GM21390 (cell line): ENCODE data around the gene SUCLG2.
A peak's percentile ranks its signal among the peaks of the same experiment; 100 is the strongest.

Source experiments
- ATAC-seq: cut with Tn5 transposase; IDR thresholded peaks from one replicate; pipeline ENCODE4 v1.9.1; 2021; ENCODE audit not compliant: unreplicated experiment

Gene SUCLG2

DNA sequence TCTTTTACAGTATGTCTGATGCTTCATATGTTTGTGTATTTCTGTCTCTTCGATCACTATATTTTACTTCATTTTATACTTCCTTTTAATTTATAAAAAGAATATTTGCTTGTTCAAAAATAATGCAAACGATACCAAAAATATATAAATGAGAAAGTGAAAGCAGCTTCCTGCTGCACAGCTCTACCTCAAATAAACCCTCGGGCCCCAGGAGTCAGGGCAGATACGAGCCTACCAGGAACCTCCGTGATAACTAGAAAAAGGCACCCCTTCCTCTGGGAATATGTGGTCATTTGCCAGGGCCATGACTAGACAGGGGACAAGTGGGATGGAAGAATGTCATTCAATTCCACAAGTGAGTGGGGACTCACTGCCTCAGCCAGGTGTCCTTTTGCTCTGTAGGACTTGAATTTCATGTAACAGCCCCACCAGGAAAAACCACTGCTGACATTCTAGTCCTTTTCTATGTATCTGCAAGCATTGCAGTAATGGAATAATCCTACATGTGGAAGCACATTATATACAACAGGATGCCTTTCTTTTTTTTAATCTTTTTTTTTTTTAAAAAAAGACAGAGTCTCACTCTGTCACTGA, 133.3 kb downstream of the SUCLG2 start:
- ATAC-seq, result peak; percentile 68

DNA sequence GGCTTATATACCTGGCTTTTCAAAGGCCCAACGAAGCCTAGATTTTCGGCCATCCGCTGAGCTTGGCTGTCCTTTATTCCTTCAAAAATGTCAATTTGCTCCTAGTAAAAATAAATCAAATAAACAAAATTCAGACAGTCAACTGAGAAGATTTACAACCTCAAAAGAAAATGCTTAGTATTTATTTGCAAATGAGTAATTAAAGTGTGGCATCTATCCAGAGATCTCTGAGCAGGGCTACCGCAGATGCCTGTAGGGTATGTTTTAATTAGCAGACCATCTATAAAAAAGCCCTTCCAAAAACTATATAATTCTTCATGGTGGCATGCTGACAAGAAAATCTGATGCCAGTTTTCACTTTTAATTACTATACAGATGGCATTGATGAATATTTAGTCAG, 136.2 kb downstream of the SUCLG2 start:
- no peak for ATAC-seq

DNA sequence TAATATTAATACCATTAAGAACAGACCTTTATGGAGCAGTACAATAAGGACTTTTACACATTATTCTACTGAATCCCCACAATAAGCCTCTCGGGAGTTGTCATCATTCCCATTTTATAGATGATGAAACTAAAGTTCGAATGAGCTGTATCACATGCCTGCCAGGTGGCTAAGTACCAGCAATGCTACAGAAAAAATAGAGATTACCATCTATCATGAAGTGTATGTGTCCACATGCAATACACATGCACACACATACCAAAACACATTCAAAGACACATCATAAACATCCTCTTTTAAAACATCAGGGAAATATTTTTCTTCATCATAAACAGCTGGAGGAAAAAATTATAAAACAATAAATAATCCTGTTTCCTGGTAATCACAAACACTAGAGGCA, 136.6 kb downstream of the SUCLG2 start:
- ATAC-seq, result no peak

DNA sequence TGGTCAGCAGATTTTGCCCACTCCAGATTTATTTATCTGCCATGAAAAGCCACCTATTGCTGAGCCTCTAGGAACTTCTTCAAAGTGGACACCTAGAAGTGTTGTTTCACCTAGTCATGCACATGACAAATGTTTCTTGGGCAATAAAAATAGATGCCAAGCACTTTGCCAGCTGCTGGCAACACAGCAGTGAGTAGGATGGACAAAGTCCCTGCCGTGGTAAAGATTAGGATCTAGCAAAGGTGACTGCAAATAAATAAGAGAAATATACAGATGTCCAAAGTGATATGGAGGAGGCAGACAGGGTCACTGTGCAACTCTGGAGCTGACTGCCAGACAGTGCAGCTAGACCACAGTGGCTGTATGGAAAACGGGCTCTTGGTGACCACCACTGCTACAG, 137.9 kb downstream of the SUCLG2 start:
- ATAC-seq, result no peak

DNA sequence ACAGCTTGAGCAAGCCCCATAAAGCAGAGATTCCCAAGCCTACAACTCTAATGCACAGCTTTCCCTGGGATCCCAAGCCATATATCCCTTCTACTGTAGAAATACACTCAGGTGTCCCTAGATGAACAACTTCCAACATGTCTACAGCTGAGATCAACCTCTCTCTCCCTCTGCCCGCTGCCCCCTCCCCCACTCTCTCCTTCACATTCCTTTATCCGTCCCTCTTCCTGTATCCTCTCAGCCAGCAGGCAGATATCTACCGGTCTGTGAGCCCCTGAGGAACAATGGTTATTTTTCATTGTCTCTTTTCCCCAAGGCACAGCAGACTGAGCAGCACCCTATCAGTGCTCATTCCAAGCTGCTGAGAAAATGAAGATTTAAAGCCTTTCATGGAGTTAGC, 138.6 kb downstream of the SUCLG2 start:
- no peak for ATAC-seq

DNA sequence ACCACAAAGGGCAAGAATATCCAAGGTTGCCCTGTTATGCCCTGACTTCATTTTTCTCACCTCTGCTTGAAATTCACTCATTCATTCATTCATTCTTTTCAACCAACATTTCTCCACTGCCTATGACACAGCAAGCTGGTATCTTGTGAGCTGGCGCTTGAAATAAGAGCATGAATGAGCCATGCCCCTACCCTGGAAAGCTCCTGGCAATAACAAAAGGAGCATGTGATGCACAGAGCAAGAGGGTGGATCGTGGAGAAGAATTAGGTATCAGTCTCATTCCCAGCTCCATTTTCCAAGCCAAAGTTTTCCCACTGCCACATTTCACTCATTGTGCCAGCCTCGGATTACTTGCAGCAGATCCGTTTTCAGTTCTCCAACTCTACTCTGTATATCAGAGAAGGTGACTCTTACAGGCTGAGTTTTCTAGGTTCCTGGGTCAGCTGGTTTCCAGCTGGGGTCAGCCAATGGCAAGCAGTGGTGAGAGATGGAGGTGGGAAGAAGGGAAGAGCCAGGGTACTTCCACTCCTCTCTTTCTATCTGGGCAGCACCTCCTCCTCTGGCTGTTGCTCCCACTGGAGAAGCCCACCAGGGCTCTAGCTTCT, 144.8 kb downstream of the SUCLG2 start:
- no peak for ATAC-seq

DNA sequence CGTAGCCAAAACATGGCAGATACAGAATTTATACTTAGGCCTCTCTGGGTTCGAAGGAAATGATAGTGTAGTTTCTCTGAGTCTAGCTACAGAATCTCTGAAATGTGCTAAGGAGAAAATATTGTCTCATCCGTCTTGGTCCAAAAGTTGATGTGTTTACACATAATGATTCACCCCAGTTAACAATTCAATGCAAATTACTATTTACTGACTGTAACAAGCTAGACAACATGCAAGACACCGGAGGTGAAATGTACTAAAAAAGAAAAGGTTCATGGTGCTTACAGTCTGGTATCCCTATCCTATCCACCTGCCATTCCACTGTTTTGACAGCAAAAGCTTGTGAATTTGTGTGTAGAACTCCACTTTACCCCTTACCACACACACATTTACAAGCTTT, 146.8 kb downstream of the SUCLG2 start:
- ATAC-seq, result no peak

DNA sequence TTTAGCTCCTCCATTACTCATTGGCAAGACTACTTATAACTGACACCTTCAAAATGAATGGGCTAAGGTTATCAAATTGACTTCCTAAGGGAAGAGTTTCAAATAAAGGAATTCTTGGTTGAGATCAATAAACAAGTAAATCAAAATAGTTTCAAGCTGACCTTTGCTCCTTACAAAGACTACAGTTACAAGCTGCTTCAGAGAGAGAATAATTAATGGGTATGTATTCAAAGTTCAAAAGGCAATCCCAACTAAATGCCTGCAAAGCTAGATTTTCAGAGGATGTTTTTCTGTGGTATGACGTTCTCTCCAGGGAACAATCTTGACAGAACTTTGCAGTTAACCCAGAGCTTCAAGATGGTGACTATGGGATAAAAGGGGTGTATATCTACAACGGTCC, 153.7 kb downstream of the SUCLG2 start:
- ATAC-seq, result no peak

DNA sequence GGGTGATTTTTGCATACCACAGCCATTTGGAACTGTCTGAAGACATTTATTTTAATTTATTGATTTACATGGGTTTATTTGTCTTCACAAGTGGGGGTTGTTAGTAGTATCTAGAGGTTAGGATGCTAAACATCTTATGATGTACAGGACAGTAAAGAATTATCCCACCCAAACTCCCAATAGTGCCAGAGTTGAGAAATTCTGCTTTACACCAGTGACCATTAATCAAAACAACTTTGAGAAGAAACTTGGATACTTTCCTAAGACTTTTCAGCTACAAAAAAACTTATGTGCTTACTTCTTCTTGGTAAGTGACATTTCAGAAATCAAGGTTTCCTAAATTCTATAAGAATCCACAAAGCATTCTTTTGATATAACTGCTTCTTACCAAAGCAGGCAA, 156.7 kb downstream of the SUCLG2 start:
- ATAC-seq, result no peak

DNA sequence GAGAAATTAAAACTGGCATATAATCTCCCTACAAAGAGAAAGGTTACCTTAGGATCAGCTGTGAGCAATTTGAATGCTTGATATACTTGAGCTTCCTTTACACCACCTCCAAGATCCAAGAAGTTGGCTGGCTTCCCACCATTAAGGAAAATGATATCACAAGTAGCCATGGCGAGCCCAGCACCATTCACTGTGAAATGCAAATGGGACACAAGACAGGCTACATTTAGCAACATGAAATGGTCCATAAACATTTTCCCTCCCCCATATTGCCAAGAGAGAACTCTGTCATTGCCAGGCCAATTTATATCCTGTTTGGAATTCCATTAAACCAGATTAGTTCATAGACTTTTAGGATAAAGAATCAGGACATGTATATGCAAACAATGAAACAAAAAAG, 158.7 kb downstream of the SUCLG2 start:
- ATAC-seq, result no peak

DNA sequence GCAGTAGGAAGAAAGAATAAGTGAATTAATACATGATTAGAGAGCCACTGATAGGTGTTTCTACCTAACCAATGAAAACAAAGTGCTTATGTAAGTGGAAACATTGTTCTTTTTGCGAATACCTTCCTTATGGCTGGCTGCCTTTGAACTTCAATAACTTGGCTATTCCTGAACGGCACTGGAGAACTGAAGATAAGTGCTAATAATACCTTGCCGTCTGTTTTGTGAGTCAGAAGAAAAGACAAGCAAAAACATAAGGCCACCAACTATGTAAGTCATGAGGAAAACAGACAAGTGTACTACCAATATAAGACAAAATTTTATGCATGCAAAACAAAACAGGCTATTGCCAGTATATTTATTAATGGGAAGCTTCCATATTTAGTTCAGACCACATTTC, 160.6 kb downstream of the SUCLG2 start:
- ATAC-seq, result no peak

DNA sequence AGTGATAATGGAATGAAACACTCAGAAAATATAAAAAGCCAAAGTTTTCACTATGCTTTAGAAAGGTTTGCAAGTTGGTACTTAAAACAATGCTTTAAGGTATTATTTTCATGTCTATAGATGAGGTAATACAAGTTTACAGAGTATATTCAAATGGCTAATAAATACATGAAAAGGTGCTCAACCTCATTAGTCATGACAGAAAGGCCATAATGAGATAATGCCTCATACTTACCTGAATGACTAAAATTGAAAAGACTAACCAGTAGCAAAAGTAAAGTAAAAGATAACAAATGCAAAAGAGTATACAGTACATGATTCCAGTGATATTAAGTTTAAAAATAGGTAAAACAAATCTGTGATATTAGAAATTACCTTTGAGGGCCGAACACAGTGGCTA, 163.8 kb downstream of the SUCLG2 start:
- ATAC-seq, result no peak

DNA sequence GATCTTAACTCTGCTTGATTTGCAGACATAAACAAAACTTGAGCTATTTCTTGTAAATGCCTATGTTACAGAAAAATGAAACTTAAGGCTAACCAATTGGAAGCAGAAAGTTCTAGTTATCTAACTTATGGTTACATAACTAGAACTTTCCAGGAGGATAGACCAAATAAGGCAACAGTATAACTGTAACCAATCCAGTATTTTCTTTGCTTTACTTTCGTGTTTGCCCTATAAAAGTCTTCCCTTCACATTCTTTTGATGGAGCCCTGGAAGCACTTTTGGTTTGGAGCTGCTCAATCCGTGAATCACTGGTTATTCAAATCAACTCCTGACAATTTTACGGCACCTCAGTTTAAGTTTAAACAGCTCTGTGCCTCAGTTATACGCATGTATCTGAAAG, 164.6 kb downstream of the SUCLG2 start:
- no peak for ATAC-seq

DNA sequence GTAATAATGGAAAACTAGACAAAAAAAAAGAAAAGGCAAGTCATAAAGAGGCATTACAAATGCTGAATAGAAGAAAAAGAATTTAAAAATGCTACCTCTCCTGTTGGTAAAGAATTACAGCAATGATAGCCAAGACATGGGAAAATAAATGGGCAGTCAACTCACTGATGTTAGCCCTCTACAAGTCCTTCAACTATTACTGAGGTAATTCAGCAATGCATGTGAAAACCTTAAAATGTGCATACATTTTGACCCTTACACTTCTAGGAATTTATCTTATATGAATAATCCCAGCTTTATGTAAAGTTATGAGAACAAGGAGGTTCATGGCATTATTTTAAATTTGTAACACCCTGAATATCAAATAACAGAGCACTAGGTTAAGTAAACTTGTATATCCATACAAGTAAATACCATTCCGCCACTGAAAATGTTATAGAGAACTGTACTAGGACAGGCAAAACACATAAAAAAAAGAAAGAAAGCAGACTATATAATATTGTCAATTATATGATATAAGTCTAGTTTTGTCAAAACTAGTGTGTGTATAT, 166.8 kb downstream of the SUCLG2 start:
- ATAC-seq, result no peak

DNA sequence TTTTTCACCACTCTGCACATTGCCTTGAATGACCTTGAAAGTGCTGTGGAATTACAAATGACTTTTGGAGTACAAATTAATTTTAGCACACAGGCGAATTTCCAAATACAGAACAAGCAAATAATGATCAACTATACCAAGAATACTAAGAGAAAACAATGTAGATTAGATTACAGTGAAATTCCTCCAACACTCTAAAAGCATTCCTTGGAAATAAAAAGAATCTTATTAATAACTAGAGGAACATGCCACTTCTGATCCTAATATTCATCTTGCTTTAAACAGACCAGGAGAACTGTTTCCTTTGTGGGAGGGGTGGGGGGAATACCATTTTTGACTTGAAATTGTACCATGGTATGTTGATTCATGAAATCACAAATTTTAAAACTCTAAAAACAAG, 167.5 kb downstream of the SUCLG2 start:
- no peak for ATAC-seq

DNA sequence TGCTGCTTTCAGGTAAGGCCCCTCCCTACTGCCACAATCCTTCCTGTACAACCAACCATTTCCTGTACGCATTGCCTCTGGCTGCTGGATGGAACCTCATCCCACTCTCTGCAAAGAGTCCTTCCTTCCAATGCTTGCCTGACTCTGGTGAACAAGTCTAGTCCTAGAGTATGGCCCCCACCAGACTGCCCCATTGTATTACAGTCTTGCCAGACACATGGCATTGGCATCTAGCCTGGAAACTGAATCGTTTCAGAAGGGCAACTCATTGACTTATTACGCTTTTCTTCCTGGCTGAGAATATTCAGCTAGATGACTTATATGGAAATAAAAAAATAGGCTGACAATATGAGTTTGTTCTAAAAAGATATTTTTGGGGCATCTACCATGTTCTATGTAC, 170.3 kb downstream of the SUCLG2 start:
- ATAC-seq, result no peak

DNA sequence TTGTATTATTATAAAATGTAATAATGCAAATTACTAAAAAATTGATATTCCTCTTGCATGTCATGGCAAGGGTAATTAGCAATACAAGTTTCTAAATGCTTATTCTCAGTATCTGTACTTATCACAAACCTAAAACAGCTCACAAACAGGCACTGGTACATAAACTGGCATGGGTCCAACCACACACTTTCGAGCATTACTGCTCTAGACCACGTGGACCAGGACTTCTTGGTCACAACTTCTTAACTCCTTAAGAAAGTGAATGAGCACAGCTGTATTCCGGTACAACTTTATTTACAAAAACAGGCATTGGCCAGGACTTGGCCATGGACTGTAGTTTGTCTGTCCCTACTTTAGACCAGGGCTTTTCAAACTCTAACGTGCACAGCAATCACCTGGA, 173.3 kb downstream of the SUCLG2 start:
- no peak for ATAC-seq

DNA sequence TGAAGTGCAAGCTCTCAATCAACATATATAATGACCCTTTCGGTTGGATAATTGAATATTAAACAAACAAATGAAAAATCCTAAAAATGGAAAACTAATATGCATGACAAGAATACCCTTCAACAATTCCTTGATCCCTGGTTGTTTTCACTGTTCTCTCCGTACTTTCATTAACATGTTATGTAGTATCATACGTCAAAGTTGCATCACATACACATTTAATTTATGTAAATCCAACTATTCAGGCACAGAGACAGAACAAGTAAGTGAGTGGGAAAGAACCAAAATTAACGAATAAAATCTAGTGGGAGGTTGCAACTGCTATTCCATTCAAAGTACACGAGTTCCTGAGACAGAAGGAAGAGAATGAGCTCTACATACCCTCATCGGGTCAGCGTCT, 176.0 kb downstream of the SUCLG2 start:
- ATAC-seq, result no peak

DNA sequence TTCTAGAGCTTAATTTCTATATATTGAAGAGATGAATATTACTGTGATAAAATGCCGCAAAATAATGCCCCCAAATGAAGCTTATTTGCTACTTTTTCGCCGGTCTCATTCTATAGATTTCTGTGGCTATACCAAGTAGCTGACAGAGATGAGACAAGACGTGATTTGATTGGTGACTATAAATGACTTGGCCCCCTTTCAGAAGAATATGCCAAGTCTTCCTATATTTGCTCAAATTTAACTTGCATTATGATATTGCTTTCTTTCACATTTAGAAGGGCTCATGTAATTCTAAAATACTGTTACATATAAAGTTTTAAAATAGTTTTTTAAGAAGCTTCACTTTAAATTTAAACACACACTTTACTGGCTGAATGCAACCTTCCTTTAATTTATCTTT, 180.1 kb downstream of the SUCLG2 start:
- no peak for ATAC-seq

DNA sequence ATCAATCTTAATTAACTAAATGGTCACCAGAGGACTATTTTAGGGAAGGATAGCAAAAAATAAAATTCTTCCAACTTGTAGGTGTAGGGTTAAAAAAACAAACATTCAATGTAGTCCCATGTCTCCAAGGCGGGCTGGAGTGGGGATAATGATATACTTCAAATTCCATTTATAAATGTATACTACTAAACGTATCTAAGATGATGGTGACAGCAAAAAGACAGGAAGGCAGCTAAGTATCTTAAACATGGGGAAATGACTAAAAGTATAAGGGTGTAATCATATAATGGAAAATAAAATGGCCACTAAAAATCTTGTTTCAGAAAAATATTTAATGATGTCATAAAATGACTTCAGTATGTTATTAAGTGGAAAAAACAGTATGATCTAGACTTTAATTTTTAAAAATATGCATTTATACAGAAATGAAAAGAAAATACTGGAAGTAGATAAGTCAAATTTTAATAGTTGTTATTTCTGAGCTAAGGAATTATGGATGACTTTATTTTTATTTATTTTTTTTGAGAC, 181.7 kb downstream of the SUCLG2 start:
- ATAC-seq, result no peak

DNA sequence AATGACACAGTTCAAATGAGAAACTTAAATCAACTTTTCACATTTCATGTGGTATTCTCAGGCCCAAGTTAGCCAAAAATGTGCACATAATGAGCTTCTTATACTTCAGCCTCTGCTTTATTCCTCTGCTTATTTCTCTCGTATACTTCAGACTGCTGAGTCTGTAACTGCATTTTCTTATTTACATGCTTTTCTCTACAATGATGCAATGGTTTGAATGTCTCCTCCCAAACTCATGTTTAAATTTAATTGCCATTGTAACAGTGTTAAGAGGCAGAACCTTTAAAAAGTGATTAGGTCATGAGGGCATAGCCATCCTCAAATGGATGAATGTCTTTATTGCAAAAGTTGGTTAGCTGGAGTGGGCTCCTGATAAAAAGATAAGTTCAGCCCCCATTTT, 184.2 kb downstream of the SUCLG2 start:
- no peak for ATAC-seq

DNA sequence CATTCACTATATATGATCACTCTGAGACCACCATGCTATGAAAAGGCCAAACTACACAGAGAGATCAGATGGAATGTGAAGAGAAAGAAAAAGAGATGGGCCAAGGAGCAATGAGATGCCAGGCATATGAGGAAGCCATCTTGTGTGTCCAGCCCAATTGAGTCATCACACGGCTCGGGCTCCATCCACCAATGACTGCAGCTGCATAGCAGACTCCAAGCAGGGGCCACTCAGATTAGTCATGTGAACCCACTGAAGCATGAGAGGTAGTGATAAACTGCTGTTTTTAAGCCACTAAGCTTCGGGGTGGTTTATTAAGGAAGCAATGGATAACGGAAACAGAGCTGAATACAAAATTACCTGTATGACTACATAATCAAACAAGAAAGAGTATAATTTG, 185.9 kb downstream of the SUCLG2 start:
- ATAC-seq, result no peak

DNA sequence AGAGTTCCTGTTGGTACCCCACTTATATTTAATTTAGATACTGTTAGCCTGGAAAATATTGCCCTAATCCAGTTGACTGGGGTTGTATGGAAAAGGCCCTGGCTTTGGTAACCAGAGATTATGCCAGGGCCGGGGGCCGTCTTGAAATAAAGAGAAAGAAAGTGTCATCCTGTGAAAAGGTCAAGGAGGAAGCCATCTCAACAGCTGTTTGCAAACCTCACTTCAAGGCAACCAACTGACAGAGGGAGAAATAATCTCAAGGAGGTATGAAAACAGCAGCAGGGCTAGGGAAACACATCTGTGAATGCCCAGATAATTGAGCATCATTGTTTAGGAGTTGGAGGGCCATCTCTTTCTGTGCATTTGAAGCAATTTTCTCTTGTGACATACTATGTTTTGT, 190.8 kb downstream of the SUCLG2 start:
- no peak for ATAC-seq
